SH-SY5Y (cell line): Measurements from ENCODE around the gene KCNJ1.

Experiments used
- GATA2 ChIP-seq: IDR thresholded peaks from 2 replicates; pipeline ENCODE4 v1.6.1; 2011; ENCODE audit warnings: mild to moderate bottlenecking, low read depth, low read length
- GATA3 ChIP-seq: IDR thresholded peaks from 2 replicates; pipeline ENCODE4 v1.6.1; 2011; ENCODE audit warnings: low read depth, mild to moderate bottlenecking, low read length, moderate library complexity

DNA sequence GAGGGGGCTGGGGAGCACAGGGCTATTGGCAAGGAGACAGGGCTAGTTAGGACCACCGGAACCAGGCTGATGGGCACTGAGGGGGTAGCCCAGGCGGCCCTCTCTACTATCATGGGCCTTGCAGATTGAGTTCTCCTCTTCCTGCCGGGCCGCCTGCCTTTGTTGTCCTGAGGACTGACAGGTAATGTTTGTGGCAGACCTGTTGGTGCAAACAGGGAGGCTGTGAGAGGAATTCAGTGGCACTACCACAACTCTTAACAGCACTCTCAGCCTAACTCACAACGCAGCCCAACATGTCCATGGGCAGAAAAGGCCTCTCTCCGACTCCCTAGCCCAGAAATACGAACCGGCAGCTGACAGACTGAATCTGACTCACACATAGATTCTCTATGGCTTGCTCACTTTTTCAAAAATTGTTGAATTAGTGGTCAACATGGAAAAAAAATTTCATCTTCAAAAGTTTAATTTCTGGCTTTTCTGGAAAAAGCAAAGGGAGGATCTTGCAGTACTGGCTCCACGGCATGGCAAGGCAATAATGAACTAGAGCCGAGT is 35.5 kb upstream of the KCNJ1 start:
- TF ChIP-seq GATA3 (no peak), GATA2 (no peak)
